Lower lobe of right lung (tissue), 2 donors: Measurements from ENCODE around the gene KDM3B. TPM values are rescaled to one million over a fixed set of nuclear protein-coding genes. Genes with fewer than 3 reads are reported as not detected.

Experiments
- ATAC-seq, 2 donors: fragments of 200-7000 bp; cut with Tn5 transposase; one replicate each; pipeline ENCODE4 v1.9.1; 2020 to 2022; ENCODE audit warnings: mild to moderate bottlenecking in 2 of 2, moderate library complexity in 2 of 2
- DNase-seq: peaks from one replicate; pipeline ENCODE4 v3.0.0-alpha.2; 2020
- H3K27ac ChIP-seq: fragments of 200-600 bp; one replicate; pipeline ENCODE4 v1.8.0; 2022
- H3K27me3 ChIP-seq: fragments of 200-600 bp; one replicate; pipeline ENCODE4 v1.8.0; 2022; ENCODE audit warnings: low read depth
- H3K36me3 ChIP-seq: fragments of 200-600 bp; one replicate; pipeline ENCODE4 v1.8.0; 2022; ENCODE audit warnings: mild to moderate bottlenecking
- H3K4me1 ChIP-seq: fragments of 200-600 bp; one replicate; pipeline ENCODE4 v1.8.0; 2022
- H3K4me3 ChIP-seq: fragments of 200-600 bp; one replicate; pipeline ENCODE4 v1.8.0; 2022; ENCODE audit warnings: mild to moderate bottlenecking
- H3K9me3 ChIP-seq: fragments of 200-600 bp; one replicate; pipeline ENCODE4 v1.8.0; 2022
- CTCF ChIP-seq: fragments of 200-600 bp; IDR thresholded peaks from one replicate; pipeline ENCODE4 v1.8.0; 2022; ENCODE audit warnings: antibody characterized with exemption, mild to moderate bottlenecking
- intact Hi-C: fragments of 100-400 bp; cut with DNase I; formaldehyde crosslinking; loops from one replicate; pipeline ENCODE4 v1.11.0; 2022
- total RNA-seq: library from RNA; stranded (reverse); fragmentation: NEBNext Ultra II Directional; extraction: Animal tissue kit (Norgen Biotek cat#: 25700); gene quantifications from one replicate; pipeline ENCODE4 v1.2.1, GENCODE V29; 2021
- donor health status: DM: no; HTN: yes; CAD: no; lungs with severe emphysema.

Gene KDM3B
- total RNA-seq, 1 donor from 2014 or later, result 67.1 TPM

GRCh38 chr5:138449501-138450239, 97.2 kb downstream of the KDM3B start:
- DNase-seq (peak; percentile 93), ATAC-seq (peak; percentile 94 to 97)
- no peak overlapping the region for H3K27ac ChIP-seq
- H3K9me3 ChIP-seq, result no peaks in the 10 kb centered on the region
- no peak overlapping the region for H3K4me3 ChIP-seq
- intact Hi-C loops, result loop anchor here (10.0 kb wide), 1 partner anchor 55 kb away; no protein-coding TSS in a partner anchor
- TF ChIP-seq CTCF, result peak; percentile 96
- H3K4me1 ChIP-seq, result peaks cover 7% of the 10 kb centered on the region
- H3K36me3 ChIP-seq, result no peaks in the 10 kb centered on the region
- no peaks in the 10 kb centered on the region for H3K27me3 ChIP-seq

- peaks cover 7% of the 10 kb centered on the region for H3K4me1 ChIP-seq
- TF ChIP-seq CTCF, result no peak
- intact Hi-C loops, result loop anchor here (10.0 kb wide), 1 partner anchor 54 kb away; no protein-coding TSS in a partner anchor
- no peaks in the 10 kb centered on the region for H3K9me3 ChIP-seq
- no peaks in the 10 kb centered on the region for H3K36me3 ChIP-seq
- H3K4me3 ChIP-seq, result no peak overlapping the region
- H3K27me3 ChIP-seq, result no peaks in the 10 kb centered on the region
- DNase-seq, result no peak
- no peak overlapping the region for H3K27ac ChIP-seq
- no peak for ATAC-seq
These were observed 98.5 kb downstream of the KDM3B start for GRCh38 chr5:138450971-138451370.

GRCh38 chr5:138452720-138453119, 100.2 kb downstream of the KDM3B start:
- no peaks in the 10 kb centered on the region for H3K36me3 ChIP-seq
- no peak overlapping the region for H3K27ac ChIP-seq
- no peaks in the 10 kb centered on the region for H3K9me3 ChIP-seq
- TF ChIP-seq CTCF, result no peak
- H3K27me3 ChIP-seq, result no peaks in the 10 kb centered on the region
- ATAC-seq (no peak), DNase-seq (no peak)
- no peak overlapping the region for H3K4me3 ChIP-seq
- intact Hi-C loops, result loop anchor here (10.0 kb wide), 1 partner anchor 52 kb away; no protein-coding TSS in a partner anchor
- peaks cover 7% of the 10 kb centered on the region for H3K4me1 ChIP-seq

GRCh38 chr5:138453590-138453989, 101.1 kb downstream of the KDM3B start:
- no peak for TF ChIP-seq CTCF
- ATAC-seq (no peak), DNase-seq (no peak)
- Histone ChIP-seq H3K9me3 (no peaks in the 10 kb centered on the region), H3K27ac (no peak overlapping the region), H3K36me3 (no peaks in the 10 kb centered on the region), H3K27me3 (peaks cover 4% of the 10 kb centered on the region), H3K4me1 (peaks cover 15% of the 10 kb centered on the region), H3K4me3 (no peak overlapping the region)
- intact Hi-C loops, result loop anchor here (10.0 kb wide), 1 partner anchor 51 kb away; no protein-coding TSS in a partner anchor

GRCh38 chr5:138454121-138454520, 101.6 kb downstream of the KDM3B start:
- no peak overlapping the region for H3K4me3 ChIP-seq
- ATAC-seq (no peak), DNase-seq (no peak)
- TF ChIP-seq CTCF, result no peak
- H3K36me3 ChIP-seq, result no peaks in the 10 kb centered on the region
- no peaks in the 10 kb centered on the region for H3K9me3 ChIP-seq
- peaks cover 4% of the 10 kb centered on the region for H3K27me3 ChIP-seq
- H3K4me1 ChIP-seq, result peaks cover 21% of the 10 kb centered on the region
- intact Hi-C loops, result loop anchor here (10.0 kb wide), 1 partner anchor 51 kb away; no protein-coding TSS in a partner anchor
- no peak overlapping the region for H3K27ac ChIP-seq
